Upper lobe of left lung (tissue), 6 donors: Measurements from ENCODE around the gene DCP1A. TPM values are rescaled to one million over a fixed set of nuclear protein-coding genes. Genes with fewer than 3 reads are reported as not detected.
"Not testable (repeated sequence)": the region's sequence is repeated elsewhere in the genome, so short reads cannot be mapped to it uniquely, and the experiment has no call there.

ENCODE experiments used
- ATAC-seq, 2 donors: fragments of 200-7000 bp; cut with Tn5 transposase; one replicate each; pipeline ENCODE4 v1.9.1; 2022; ENCODE audit warnings: mild to moderate bottlenecking in 2 of 2, moderate library complexity in 2 of 2; ENCODE audit not compliant: low FRiP score in 2 of 2
- DNase-seq, 2 donors: peaks; one replicate each; pipeline ENCODE4 v3.0.0-alpha.2; 2019 to 2020
- H3K27ac ChIP-seq, 4 donors: fragments of 200-600 bp; sonication (generic); one replicate each; pipeline ENCODE4 v1.5.1; 2016 to 2019
- H3K27me3 ChIP-seq, 4 donors: fragments of 200-600 bp; sonication (generic); one replicate each; pipeline ENCODE4 v1.5.1; 2017 to 2019
- H3K36me3 ChIP-seq, 4 donors: fragments of 200-600 bp; sonication (generic); one replicate each; pipeline ENCODE4 v1.5.1; 2016 to 2019
- H3K4me1 ChIP-seq, 4 donors: fragments of 200-600 bp; sonication (generic); one replicate each; pipeline ENCODE4 v1.5.1; 2018 to 2019
- H3K4me3 ChIP-seq, 4 donors: fragments of 200-600 bp; sonication (generic); one replicate each; pipeline ENCODE4 v1.5.1; 2017 to 2019; ENCODE audit warnings: mild to moderate bottlenecking in 2 of 4, moderate library complexity in 1 of 4
- H3K9me3 ChIP-seq, 4 donors: fragments of 200-600 bp; sonication (generic); one replicate each; pipeline ENCODE4 v1.5.1; 2018 to 2019
- EP300 ChIP-seq, 4 donors: sonication (generic); formaldehyde crosslinking; IDR thresholded peaks; one replicate each; pipeline ENCODE4 v1.5.1; 2017; ENCODE audit warnings: antibody characterized with exemption in 4 of 4, control low read depth in 2 of 4
- POLR2A ChIP-seq, 4 donors: fragments of 450-650 bp; IDR thresholded peaks; one replicate each; pipeline ENCODE4 v1.5.1; 2016 to 2017; ENCODE audit warnings: antibody characterized with exemption in 4 of 4, mild to moderate bottlenecking in 2 of 4
- POLR2AphosphoS5 ChIP-seq, 2 donors: sonication (generic); formaldehyde crosslinking; IDR thresholded peaks; one replicate each; pipeline ENCODE4 v1.5.1; 2017; ENCODE audit warnings: antibody characterized with exemption in 2 of 2
- WGBS, 2 donors: methylation state at CpG; one replicate each; pipeline ENCODE4 v1.1.5; 2017 to 2018; 5-methylcytosine and 5-hydroxymethylcytosine counted together
- total RNA-seq, 6 donors: library from RNA; depleted of rRNA in 4 of 6; stranded (reverse); fragments of >200 nt in 4 of 6; gene quantifications; one replicate each; pipeline versions ENCODE4 v1.1.0 to v1.2.1, GENCODE V29; 2016 to 2021
- TF ChIP-seq, protein P1 (sequence below), 6 experiments: fragments of 450-650 bp in 4 of 6; fragments of 200-600 bp in 2 of 6; sonication (generic) in 2 of 6; IDR thresholded peaks; one replicate each; pipeline ENCODE4 v1.5.1; 2016 to 2019; ENCODE audit warnings: antibody characterized with exemption in 6 of 6
- donor health status: DM: no; HTN: no; CAD: no; lungs with moderate emphysema.
- donor health status: DM: no; HTN: yes; CAD: no; lungs with severe emphysema.

The DCP1A gene
- total RNA-seq, 6 donors from 2014 or later, result 12.2 to 21.1 (median 18.7) TPM

DNA sequence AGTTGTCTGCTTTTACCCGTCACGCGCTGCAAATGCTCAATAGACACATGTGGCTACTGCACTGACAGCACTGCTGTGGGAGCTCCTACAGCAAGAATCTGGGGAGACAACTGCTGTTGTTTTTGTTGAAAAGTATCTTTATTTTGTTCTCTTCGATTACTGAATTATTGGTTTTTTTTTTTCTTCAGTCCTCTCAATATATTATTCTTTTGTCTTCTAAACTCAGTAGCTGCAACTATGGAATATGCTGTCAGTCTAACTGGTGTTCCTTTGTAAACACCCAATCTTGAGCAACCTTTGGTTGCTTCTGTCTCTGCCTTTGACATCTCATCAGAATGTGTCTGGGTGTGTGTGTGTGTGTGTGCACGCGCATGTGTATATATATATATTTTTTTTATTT is 12.6 kb downstream of the DCP1A start:
- TF ChIP-seq POLR2AphosphoS5 (IDR thresholded peaks at IDR 0.05), result no peak
- TF ChIP-seq, protein P1, sequence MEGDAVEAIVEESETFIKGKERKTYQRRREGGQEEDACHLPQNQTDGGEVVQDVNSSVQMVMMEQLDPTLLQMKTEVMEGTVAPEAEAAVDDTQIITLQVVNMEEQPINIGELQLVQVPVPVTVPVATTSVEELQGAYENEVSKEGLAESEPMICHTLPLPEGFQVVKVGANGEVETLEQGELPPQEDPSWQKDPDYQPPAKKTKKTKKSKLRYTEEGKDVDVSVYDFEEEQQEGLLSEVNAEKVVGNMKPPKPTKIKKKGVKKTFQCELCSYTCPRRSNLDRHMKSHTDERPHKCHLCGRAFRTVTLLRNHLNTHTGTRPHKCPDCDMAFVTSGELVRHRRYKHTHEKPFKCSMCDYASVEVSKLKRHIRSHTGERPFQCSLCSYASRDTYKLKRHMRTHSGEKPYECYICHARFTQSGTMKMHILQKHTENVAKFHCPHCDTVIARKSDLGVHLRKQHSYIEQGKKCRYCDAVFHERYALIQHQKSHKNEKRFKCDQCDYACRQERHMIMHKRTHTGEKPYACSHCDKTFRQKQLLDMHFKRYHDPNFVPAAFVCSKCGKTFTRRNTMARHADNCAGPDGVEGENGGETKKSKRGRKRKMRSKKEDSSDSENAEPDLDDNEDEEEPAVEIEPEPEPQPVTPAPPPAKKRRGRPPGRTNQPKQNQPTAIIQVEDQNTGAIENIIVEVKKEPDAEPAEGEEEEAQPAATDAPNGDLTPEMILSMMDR (IDR thresholded peaks at IDR 0.05), result no peak
- TF ChIP-seq EP300 (IDR thresholded peaks at IDR 0.05), result no peak
- no peak for TF ChIP-seq POLR2A (IDR thresholded peaks at IDR 0.05)
- no peaks in the 10 kb centered on the region for H3K27me3 ChIP-seq
- 96 to 98% methylated on average over 6 of the region's 6 CpGs for WGBS, 2 donors
- no peak for ATAC-seq
- H3K4me1 ChIP-seq, result peaks cover 0 to 3% (median 0%) of the 10 kb centered on the region in 4 donors
- H3K36me3 ChIP-seq, result peaks cover 3 to 61% (median 14%) of the 10 kb centered on the region in 4 donors
- no peak overlapping the region for H3K27ac ChIP-seq
- H3K4me3 ChIP-seq, result no peak overlapping the region
- DNase-seq, result no peak
- H3K9me3 ChIP-seq, result no peaks in the 10 kb centered on the region

DNA sequence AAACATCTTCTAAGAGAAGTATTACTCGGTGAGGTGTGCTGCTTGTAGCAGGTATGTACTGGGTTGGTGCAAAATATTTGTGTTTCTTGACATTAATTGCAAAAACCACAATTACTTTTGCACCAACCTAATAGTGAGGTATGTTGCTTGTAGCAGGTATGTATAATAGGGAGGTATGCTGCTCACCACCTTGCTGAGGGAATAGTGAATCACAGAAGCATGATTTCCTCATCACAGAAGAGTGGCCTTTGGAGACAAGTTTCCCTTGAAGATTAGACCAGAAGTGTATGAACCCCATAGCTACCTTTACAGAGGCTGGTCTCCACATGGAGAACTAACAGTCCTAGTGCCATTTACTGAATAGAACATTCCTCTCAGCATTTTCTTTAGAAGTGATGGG is 15.5 kb downstream of the DCP1A start:
- no peaks in the 10 kb centered on the region for H3K9me3 ChIP-seq
- no peaks in the 10 kb centered on the region for H3K27me3 ChIP-seq
- 87 to 93% methylated on average over 1 of the region's 1 CpG for WGBS, 2 donors
- peaks cover 0 to 11% (median 8%) of the 10 kb centered on the region in 4 donors for H3K4me1 ChIP-seq
- H3K4me3 ChIP-seq, result no peak overlapping the region
- peaks cover 3 to 48% (median 9%) of the 10 kb centered on the region in 4 donors for H3K36me3 ChIP-seq
- ATAC-seq (no peak), DNase-seq (no peak)
- H3K27ac ChIP-seq, result no peak overlapping the region
- no peak for TF ChIP-seq EP300 (IDR thresholded peaks at IDR 0.05)
- TF ChIP-seq POLR2A (IDR thresholded peaks at IDR 0.05), result no peak
- TF ChIP-seq, protein P1 (IDR thresholded peaks at IDR 0.05), result no peak
- TF ChIP-seq POLR2AphosphoS5 (IDR thresholded peaks at IDR 0.05), result no peak

DNA sequence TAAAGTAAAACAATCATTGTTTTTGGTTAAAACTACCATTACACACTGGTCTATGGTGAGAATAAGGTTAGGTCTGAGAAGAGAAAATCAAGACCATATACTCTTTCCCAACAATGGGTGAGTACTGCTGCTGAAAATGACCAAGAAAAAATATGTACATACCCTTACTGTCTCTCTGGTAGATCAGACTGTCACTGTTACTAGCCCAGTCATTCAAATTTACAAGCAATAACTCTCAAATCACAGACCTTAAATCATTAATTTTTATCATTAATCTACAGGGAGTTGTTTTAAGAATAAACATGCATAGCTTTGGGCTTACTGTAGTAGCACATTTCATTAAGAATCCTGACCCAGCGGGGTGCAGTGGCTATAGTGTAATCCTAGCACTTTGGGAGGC is 17.4 kb downstream of the DCP1A start:
- TF ChIP-seq POLR2A (IDR thresholded peaks at IDR 0.05), result no peak
- TF ChIP-seq EP300 (IDR thresholded peaks at IDR 0.05), result no peak
- no peak for TF ChIP-seq POLR2AphosphoS5 (IDR thresholded peaks at IDR 0.05)
- TF ChIP-seq, protein P1 (IDR thresholded peaks at IDR 0.05), result no peak
- ATAC-seq, result no peak
- H3K4me3 ChIP-seq, result no peak overlapping the region
- WGBS, 2 donors, result 100% methylated on average over 1 of the region's 1 CpG
- H3K4me1 ChIP-seq, result peaks cover 0 to 15% (median 9%) of the 10 kb centered on the region in 4 donors
- no peak for DNase-seq
- no peaks in the 10 kb centered on the region for H3K9me3 ChIP-seq
- peaks cover 0 to 40% (median 6%) of the 10 kb centered on the region in 4 donors for H3K36me3 ChIP-seq
- H3K27ac ChIP-seq, result no peak overlapping the region
- H3K27me3 ChIP-seq, result no peaks in the 10 kb centered on the region

DNA sequence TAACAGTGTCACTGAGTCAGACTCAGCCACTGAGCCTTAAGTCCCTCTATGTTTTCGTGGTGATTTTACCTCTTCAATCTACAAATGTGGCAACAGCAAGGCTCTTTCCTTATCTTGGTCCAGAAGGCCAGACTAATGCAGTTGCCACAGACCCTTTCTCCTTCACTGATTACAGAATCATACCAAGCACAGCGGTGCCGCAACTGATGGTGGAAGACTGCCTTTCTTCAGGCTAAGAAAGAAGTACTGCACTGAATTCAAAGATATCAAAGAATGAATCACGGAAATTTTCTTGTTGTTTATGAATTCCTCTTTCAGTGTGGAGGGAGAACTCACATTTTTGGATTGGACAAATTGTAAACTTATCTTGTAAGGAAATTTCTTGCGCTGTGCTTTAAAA is 18.6 kb downstream of the DCP1A start:
- no peaks in the 10 kb centered on the region for H3K27me3 ChIP-seq
- WGBS, 2 donors, result 77 to 83% methylated on average over 5 of the region's 5 CpGs
- peaks cover 0 to 34% (median 4%) of the 10 kb centered on the region in 4 donors for H3K36me3 ChIP-seq
- H3K9me3 ChIP-seq, result no peaks in the 10 kb centered on the region
- ATAC-seq (no peak), DNase-seq (no peak)
- H3K27ac ChIP-seq, result peak overlapping the region in 1 of 4 donors; percentile 32
- peaks cover 8 to 27% (median 12%) of the 10 kb centered on the region in 4 donors for H3K4me1 ChIP-seq
- no peak for TF ChIP-seq POLR2A (IDR thresholded peaks at IDR 0.05)
- TF ChIP-seq POLR2AphosphoS5 (IDR thresholded peaks at IDR 0.05), result no peak
- TF ChIP-seq EP300 (IDR thresholded peaks at IDR 0.05), result no peak
- TF ChIP-seq, protein P1 (IDR thresholded peaks at IDR 0.05), result no peak
- H3K4me3 ChIP-seq, result no peak overlapping the region

DNA sequence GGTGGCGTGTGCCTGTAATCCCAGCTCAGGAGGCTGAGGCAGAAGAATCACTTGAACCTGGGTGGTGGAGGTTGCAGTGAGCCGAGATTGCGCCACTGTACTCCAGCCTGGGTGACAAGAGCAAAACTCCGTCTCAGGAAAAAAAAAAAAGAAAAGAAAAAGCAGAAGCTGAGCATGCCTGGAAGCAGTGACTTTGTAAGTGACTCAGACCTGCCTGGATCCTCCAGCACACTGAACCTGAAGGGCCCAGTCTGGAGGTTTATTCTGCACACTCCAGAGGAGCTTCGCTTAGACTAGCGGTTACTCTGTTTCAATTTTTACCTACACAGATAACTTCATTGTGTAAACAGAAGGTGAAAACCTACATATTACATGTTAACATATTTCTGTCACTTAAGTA is 19.4 kb downstream of the DCP1A start:
- Histone ChIP-seq H3K36me3 (peaks cover 0 to 27% (median 0%) of the 10 kb centered on the region in 4 donors), H3K27ac (peak overlapping the region in 1 of 4 donors; percentile 32), H3K4me1 (peaks cover 8 to 28% (median 12%) of the 10 kb centered on the region in 4 donors)
- H3K4me3 ChIP-seq, H3K27me3 ChIP-seq, H3K9me3 ChIP-seq: not testable (repeated sequence)
- peak in 1 of 2 donors; percentile 44 for DNase-seq
- 61 to 67% methylated on average over 6 of the region's 6 CpGs for WGBS, 2 donors
- ATAC-seq, result peak in 1 of 2 donors; percentile 41
